AG04449 (cell line): ENCODE results near the gene HPS1.

Source experiments
- CTCF ChIA-PET: fragments of 350-600 bp; formaldehyde crosslinking; extraction: SDS; loops from one replicate; lab custom pipeline; 2021; ENCODE audit warnings: antibody characterized with exemption; lab: Yijun Ruan, JAX
- POLR2A ChIA-PET: fragments of 400-600, 350-600 bp; formaldehyde crosslinking; extraction: SDS; loops from one replicate; lab custom pipeline; 2020; ENCODE audit warnings: antibody characterized with exemption, inconsistent platforms; lab: Yijun Ruan, JAX
- DNase-seq: peaks from one replicate; pipeline ENCODE4 v3.0.0-alpha.2; 2010; ENCODE audit warnings: low read depth, low spot score
- H3K4me3 ChIP-seq: 2 replicates; pipeline ENCODE4 v1.5.1; 2011; ENCODE audit warnings: low read depth, mild to moderate bottlenecking, control low read depth, low read length
- CTCF ChIP-seq: IDR thresholded peaks from one replicate; pipeline ENCODE4 v1.5.1; 2011; ENCODE audit warnings: mild to moderate bottlenecking, moderate library complexity, low read length, control low read depth, inconsistent platforms; ENCODE audit not compliant: insufficient read depth; ENCODE audit errors: missing control alignments

Gene HPS1

GRCh38 chr10:98410135-98410743 lies 36.5 kb downstream of the HPS1 start:
- no peak overlapping the region for H3K4me3 ChIP-seq
- TF ChIP-seq CTCF, result no peak
- POLR2A ChIA-PET, result no interaction called here
- no peak for DNase-seq
- CTCF ChIA-PET, result interaction anchor here (1.1 to 2.4 kb wide), 3 partner anchors 15 to 240 kb away, joined by 5 to 9 read pairs (median 5); no protein-coding TSS in a partner anchor

DNA sequence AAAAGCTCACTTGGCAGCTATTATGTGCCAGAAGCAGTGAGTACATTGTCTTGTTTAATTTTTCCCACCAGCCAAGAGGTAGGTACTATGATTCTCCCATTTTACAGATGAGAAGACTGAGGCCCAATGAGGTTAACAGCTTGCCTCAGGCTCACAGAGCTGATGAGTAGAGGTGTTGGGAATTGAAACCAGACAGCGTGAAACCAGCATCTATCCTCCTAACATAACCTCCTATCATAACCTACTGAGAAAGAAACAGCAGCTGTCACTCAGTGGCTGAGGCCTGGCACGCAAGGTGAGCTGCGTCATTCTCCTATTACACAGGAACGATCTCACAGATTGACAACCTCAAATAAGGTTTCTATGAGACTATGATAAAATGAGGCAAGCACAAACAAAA lies 37.9 kb downstream of the HPS1 start:
- no peak for TF ChIP-seq CTCF
- H3K4me3 ChIP-seq, result no peak overlapping the region
- ChIA-PET POLR2A (no interaction called here), CTCF (interaction anchor here (0.9 to 2.4 kb wide), 4 partner anchors 13 to 166 kb away, joined by 3 to 9 read pairs (median 4); no protein-coding TSS in a partner anchor)
- no peak for DNase-seq

GRCh38 chr10:98407744-98408241 lies 38.9 kb downstream of the HPS1 start:
- CTCF ChIA-PET, result interaction anchor here (0.6 to 2.4 kb wide), 5 partner anchors 12 to 220 kb away, joined by 3 to 9 read pairs (median 4); no protein-coding TSS in a partner anchor
- POLR2A ChIA-PET, result no interaction called here
- no peak overlapping the region for H3K4me3 ChIP-seq
- no peak for DNase-seq
- TF ChIP-seq CTCF, result no peak

DNA sequence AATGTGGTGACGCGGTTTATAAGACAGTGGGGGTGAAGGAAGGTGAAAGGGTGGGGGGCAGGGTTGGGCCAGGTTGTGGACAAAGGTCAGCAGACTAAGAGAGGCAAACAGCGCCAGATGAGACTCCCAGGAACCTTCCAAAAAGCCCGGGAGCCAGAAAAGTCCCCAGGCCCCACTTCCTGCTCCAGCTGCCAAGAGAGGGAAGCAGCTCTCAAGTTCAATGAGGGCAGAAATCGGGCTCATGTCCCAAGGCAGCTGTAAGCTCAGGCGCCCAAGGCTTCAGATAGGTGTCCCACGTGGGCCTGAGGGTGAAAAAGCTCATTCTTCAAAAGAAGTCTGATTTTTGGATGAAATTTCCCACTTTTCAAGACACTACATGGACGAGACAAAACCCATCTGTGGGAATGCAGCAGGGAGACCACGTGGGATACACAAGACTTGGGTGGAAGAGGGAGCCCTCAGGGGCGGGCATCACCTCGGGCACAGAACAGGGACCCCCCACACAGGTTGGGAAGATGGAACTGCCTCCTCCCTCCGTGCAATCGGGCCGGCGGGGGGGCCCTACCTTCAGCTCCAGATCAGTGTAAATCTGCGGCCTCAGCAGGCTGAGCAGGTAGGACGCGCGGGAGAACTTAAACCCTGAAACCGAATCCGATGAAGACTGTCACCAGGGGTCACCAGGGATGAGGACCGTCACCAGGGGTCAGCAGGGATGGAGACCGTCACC lies 39.6 kb downstream of the HPS1 start:
- no peak overlapping the region for H3K4me3 ChIP-seq
- no peak for DNase-seq
- no peak for TF ChIP-seq CTCF
- POLR2A ChIA-PET, result interaction anchor here (0.6 kb wide), 1 partner anchor 8 kb away, joined by 3 read pairs; the partner anchor contains the start of gene PYROXD2
- CTCF ChIA-PET, result interaction anchor here (0.9 to 1.7 kb wide), 4 partner anchors 7 to 98 kb away, joined by 3 to 4 read pairs (median 4); no protein-coding TSS in a partner anchor

DNA sequence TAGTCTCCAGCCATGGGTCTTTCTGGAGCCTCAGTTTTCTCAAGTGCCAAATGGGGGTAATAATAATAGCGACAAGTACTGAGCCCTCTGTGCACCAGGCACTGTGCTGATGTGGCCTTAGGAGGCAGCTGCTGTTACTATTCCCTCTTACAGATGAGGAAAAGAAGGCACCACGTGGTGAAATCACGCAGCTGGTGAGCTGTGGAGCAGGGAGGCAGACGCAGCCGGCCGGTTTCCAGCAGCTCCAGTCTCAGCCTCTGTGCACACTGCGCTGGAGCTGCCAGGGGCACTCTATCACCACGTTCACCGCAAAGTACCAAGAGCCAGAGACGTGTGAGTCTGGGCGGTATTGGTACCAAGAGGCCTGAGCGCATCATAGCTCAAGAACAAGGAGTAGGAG lies 41.3 kb downstream of the HPS1 start:
- ChIA-PET POLR2A (interaction anchor here (1.3 kb wide), 1 partner anchor 9 kb away, joined by 8 read pairs; the partner anchor contains the start of gene PYROXD2), CTCF (interaction anchor here (0.5 to 3.5 kb wide), 6 partner anchors 9 to 162 kb away, joined by 3 to 13 read pairs (median 4); no protein-coding TSS in a partner anchor)
- TF ChIP-seq CTCF, result no peak

More for the DNA sequence above, 41.3 kb downstream of the HPS1 start:
- no peak for DNase-seq
- no peak overlapping the region for H3K4me3 ChIP-seq
